Bronchial epithelial cell (primary cell): ENCODE measurements around the gene PEX11B. TPM values are rescaled to one million over a fixed set of nuclear protein-coding genes. Genes with fewer than 3 reads are reported as not detected.

Experiments
- DNase-seq: peaks from one replicate; pipeline ENCODE4 v3.0.0-alpha.2; 2010; ENCODE audit warnings: low read depth
- FAIRE-seq: peaks from 2 replicates; lab custom pipeline; 2011; peaks lifted over from hg19 to GRCh38; lab: Jason Lieb, UNC
- H3K27me3 ChIP-seq: 2 replicates; pipeline ENCODE4 v1.5.1; 2011; ENCODE audit warnings: low read length; ENCODE audit not compliant: control insufficient read depth, insufficient read depth
- H3K36me3 ChIP-seq: 2 replicates; pipeline ENCODE4 v1.5.1; 2011; ENCODE audit warnings: low read length; ENCODE audit not compliant: control insufficient read depth, insufficient read depth
- H3K4me3 ChIP-seq: 2 replicates; pipeline ENCODE4 v1.5.1; 2011; ENCODE audit warnings: mild to moderate bottlenecking, low read depth, low read length, control low read depth
- CTCF ChIP-seq: IDR thresholded peaks from 2 replicates; pipeline ENCODE4 v1.5.1; 2011; ENCODE audit warnings: mild to moderate bottlenecking, moderate library complexity, low read length, control low read depth, inconsistent platforms; ENCODE audit not compliant: insufficient read depth, severe bottlenecking
- total RNA-seq: library from RNA; depleted of rRNA; stranded (reverse); fragments of >200 nt; gene quantifications from 2 replicates; pipeline ENCODE4 v1.2.1, GENCODE V29; 2014

Gene PEX11B
- total RNA-seq, 1 donor from 2014 or later, result 22.6 TPM

- FAIRE-seq, result no peak
- H3K27me3 ChIP-seq, result no peaks in the 10 kb centered on the region
- no peak for DNase-seq
- H3K4me3 ChIP-seq, result no peak overlapping the region
- peaks cover 4% of the 10 kb centered on the region for H3K36me3 ChIP-seq
- TF ChIP-seq CTCF, result no peak
Observed at GRCh38 chr1:145908653-145909052, 9.9 kb downstream of the PEX11B start.

- Histone ChIP-seq H3K36me3 (peaks cover 4% of the 10 kb centered on the region), H3K4me3 (no peak overlapping the region), H3K27me3 (no peaks in the 10 kb centered on the region)
- TF ChIP-seq CTCF, result no peak
- FAIRE-seq (no peak), DNase-seq (no peak)
Observed at GRCh38 chr1:145906954-145907753, 11.4 kb downstream of the PEX11B start.

- H3K36me3 ChIP-seq, result no peaks in the 10 kb centered on the region
- FAIRE-seq (no peak), DNase-seq (no peak)
- TF ChIP-seq CTCF, result peak; percentile 5
- no peaks in the 10 kb centered on the region for H3K27me3 ChIP-seq
- no peak overlapping the region for H3K4me3 ChIP-seq
Observed at GRCh38 chr1:145901312-145902021, 17.1 kb downstream of the PEX11B start.

- H3K4me3 ChIP-seq, result no peak overlapping the region
- FAIRE-seq, result no peak
- DNase-seq, result no peak
- TF ChIP-seq CTCF, result no peak
- no peaks in the 10 kb centered on the region for H3K27me3 ChIP-seq
- H3K36me3 ChIP-seq, result no peaks in the 10 kb centered on the region
Observed at GRCh38 chr1:145898756-145899155, 19.8 kb downstream of the PEX11B start.

- H3K36me3 ChIP-seq, result no peaks in the 10 kb centered on the region
- DNase-seq (no peak), FAIRE-seq (no peak)
- H3K4me3 ChIP-seq, result no peak overlapping the region
- no peaks in the 10 kb centered on the region for H3K27me3 ChIP-seq
- TF ChIP-seq CTCF, result no peak
Observed at GRCh38 chr1:145897969-145898368, 20.5 kb downstream of the PEX11B start.
